H9 (cell line): ENCODE data around the gene SUGT1. TPM values are rescaled to one million over a fixed set of nuclear protein-coding genes. Genes with fewer than 3 reads are reported as not detected.

Experiments
- DNase-seq: peaks from one replicate; pipeline ENCODE4 v3.0.0-alpha.2; 2017
- H2AFZ ChIP-seq: one replicate; pipeline ENCODE4 v1.6.1; 2013; ENCODE audit warnings: mild to moderate bottlenecking, low read length, control low read depth, moderate library complexity
- H2AK5ac ChIP-seq: 2 replicates; pipeline ENCODE4 v1.6.1; 2013; ENCODE audit warnings: low read length, control low read depth, mixed read lengths; ENCODE audit not compliant: insufficient read length
- H2BK120ac ChIP-seq: one replicate; pipeline ENCODE4 v1.6.1; 2013; ENCODE audit warnings: low read depth, mild to moderate bottlenecking, low read length, control low read depth, inconsistent platforms; ENCODE audit not compliant: poor library complexity, severe bottlenecking
- H2BK12ac ChIP-seq: 2 replicates; pipeline ENCODE4 v1.6.1; 2013; ENCODE audit warnings: low read length, control low read depth, mixed read lengths, low read depth; ENCODE audit not compliant: insufficient read length
- H2BK15ac ChIP-seq: 2 replicates; pipeline ENCODE4 v1.6.1; 2013; ENCODE audit warnings: low read depth, low read length, control low read depth
- H2BK20ac ChIP-seq: one replicate; pipeline ENCODE4 v1.6.1; 2013; ENCODE audit warnings: low read depth, mild to moderate bottlenecking, low read length, control low read depth, inconsistent platforms; ENCODE audit not compliant: poor library complexity, severe bottlenecking
- H2BK5ac ChIP-seq: 2 replicates; pipeline ENCODE4 v1.6.1; 2013; ENCODE audit warnings: low read length, control low read depth, mixed read lengths; ENCODE audit not compliant: insufficient read length
- H3K14ac ChIP-seq: 2 replicates; pipeline ENCODE4 v1.6.1; 2013; ENCODE audit warnings: low read length, control low read depth; ENCODE audit not compliant: insufficient read depth
- H3K18ac ChIP-seq: 2 replicates; pipeline ENCODE4 v1.6.1; 2013; ENCODE audit warnings: low read depth, mild to moderate bottlenecking, mixed read lengths, low read length, control low read depth; ENCODE audit not compliant: insufficient read length
- H3K23ac ChIP-seq: 2 replicates; pipeline ENCODE4 v1.6.1; 2013; ENCODE audit warnings: low read length, control low read depth, mixed read lengths, low read depth; ENCODE audit not compliant: insufficient read length
- H3K23me2 ChIP-seq: 2 replicates; pipeline ENCODE4 v1.6.1; 2013; ENCODE audit warnings: low read depth, mild to moderate bottlenecking, mixed read lengths, low read length, control low read depth; ENCODE audit not compliant: insufficient read length, poor library complexity, severe bottlenecking
- H3K27ac ChIP-seq: 2 replicates; pipeline ENCODE4 v1.5.1; 2013; ENCODE audit warnings: low read length, control low read depth, mixed read lengths, low read depth; ENCODE audit not compliant: insufficient read length
- H3K27me3 ChIP-seq: 2 replicates; pipeline ENCODE4 v1.6.1; 2013; ENCODE audit warnings: low read length, control low read depth, inconsistent platforms; ENCODE audit not compliant: insufficient read depth
- H3K4ac ChIP-seq: 2 replicates; pipeline ENCODE4 v1.6.1; 2013; ENCODE audit warnings: low read depth, mild to moderate bottlenecking, control low read depth, inconsistent platforms, low read length, moderate library complexity
- H3K4me1 ChIP-seq: 2 replicates; pipeline ENCODE4 v1.6.1; 2013; ENCODE audit warnings: low read length, control low read depth, inconsistent platforms; ENCODE audit not compliant: insufficient read depth
- H3K4me2 ChIP-seq: 2 replicates; pipeline ENCODE4 v1.6.1; 2013; ENCODE audit warnings: low read length, control low read depth, mixed read lengths; ENCODE audit not compliant: insufficient read length, insufficient read depth
- H3K56ac ChIP-seq: 2 replicates; pipeline ENCODE4 v1.6.1; 2013; ENCODE audit warnings: low read depth, mild to moderate bottlenecking, mixed read lengths, low read length, control low read depth; ENCODE audit not compliant: insufficient read length
- H3K79me1 ChIP-seq: 2 replicates; pipeline ENCODE4 v1.6.1; 2013; ENCODE audit warnings: low read depth, mild to moderate bottlenecking, moderate library complexity, low read length, control low read depth, inconsistent platforms; ENCODE audit not compliant: insufficient read depth, poor library complexity, severe bottlenecking
- H3K79me2 ChIP-seq: 2 replicates; pipeline ENCODE4 v1.6.1; 2013; ENCODE audit warnings: low read length, control low read depth, inconsistent platforms; ENCODE audit not compliant: insufficient read depth
- H3K9ac ChIP-seq: 2 replicates; pipeline ENCODE4 v1.6.1; 2013; ENCODE audit warnings: low read length, control low read depth, mixed read lengths; ENCODE audit not compliant: insufficient read length; ENCODE audit errors: extremely low read depth
- H3K9me3 ChIP-seq: one replicate; pipeline ENCODE4 v1.6.1; 2013; ENCODE audit warnings: low read depth, low read length, inconsistent platforms; ENCODE audit not compliant: control insufficient read depth
- H3T11ph ChIP-seq: one replicate; pipeline ENCODE4 v1.6.1; 2013; ENCODE audit warnings: mild to moderate bottlenecking, low read length, control low read depth, inconsistent platforms
- H4K20me1 ChIP-seq: one replicate; pipeline ENCODE4 v1.6.1; 2013; ENCODE audit not compliant: control insufficient read depth, insufficient read length, insufficient read depth
- H4K5ac ChIP-seq: 2 replicates; pipeline ENCODE4 v1.6.1; 2013; ENCODE audit warnings: low read depth, mild to moderate bottlenecking, mixed read lengths, low read length, control low read depth; ENCODE audit not compliant: insufficient read length
- H4K8ac ChIP-seq: replicated peaks from 2 replicates; pipeline ENCODE4 v1.6.1; 2013; ENCODE audit warnings: low read length, control low read depth, mixed read lengths, low read depth; ENCODE audit not compliant: insufficient read length
- H4K91ac ChIP-seq: 2 replicates; pipeline ENCODE4 v1.6.1; 2013; ENCODE audit warnings: low read depth, mild to moderate bottlenecking, moderate library complexity, mixed read lengths, low read length, control low read depth; ENCODE audit not compliant: insufficient read length
- H3K27ac Mint-ChIP-seq, 3 experiments: 2 replicates in 2 of 3; 3 replicates in 1 of 3; pipeline ENCODE4 v1.8.0; 2020 to 2021; ENCODE audit warnings: mixed read lengths in 3 of 3, mild to moderate bottlenecking in 1 of 3, moderate library complexity in 1 of 3
- H3K27me3 Mint-ChIP-seq: 2 replicates; pipeline ENCODE4 v1.8.0; 2021; ENCODE audit warnings: low read depth, mild to moderate bottlenecking, moderate library complexity, mixed read lengths
- H3K36me3 Mint-ChIP-seq, 3 experiments: 2 replicates in 2 of 3; 3 replicates in 1 of 3; pipeline ENCODE4 v1.8.0; 2020 to 2021; ENCODE audit warnings: low read depth in 3 of 3, mixed read lengths in 3 of 3; ENCODE audit not compliant: insufficient read depth in 1 of 3
- H3K4me1 Mint-ChIP-seq, 2 experiments: 2 replicates each; pipeline ENCODE4 v1.8.0; 2020; ENCODE audit warnings: mixed read lengths in 2 of 2
- H3K4me3 Mint-ChIP-seq, 2 experiments: 2 replicates in 1 of 2; 3 replicates in 1 of 2; pipeline ENCODE4 v1.8.0; 2020 to 2021; ENCODE audit warnings: mild to moderate bottlenecking in 2 of 2, mixed read lengths in 2 of 2, moderate library complexity in 1 of 2
- H3K9me3 Mint-ChIP-seq, 2 experiments: 2 replicates in 1 of 2; 3 replicates in 1 of 2; pipeline ENCODE4 v1.8.0; 2020; ENCODE audit warnings: mild to moderate bottlenecking in 2 of 2, mixed read lengths in 2 of 2, moderate library complexity in 1 of 2
- WGBS: extraction: QIAGEN DNeasy Blood & Tissue Kit; methylation state at CpG from one replicate; pipeline ENCODE4 v1.1.7; 2013; ENCODE audit warnings: missing lambda C conversion rate, low lambda C conversion rate, mixed read lengths; ENCODE audit not compliant: insufficient read length; ENCODE audit errors: extremely low coverage; 5-methylcytosine and 5-hydroxymethylcytosine counted together
- total RNA-seq: library from RNA; stranded (reverse); gene quantifications from 2 replicates; pipeline ENCODE4 v1.2.1, GENCODE V29; 2021
- TF ChIP-seq, protein P1 (sequence below): fragments of 200-600 bp; sonication (generic); conservative IDR thresholded peaks from 3 replicates; pipeline ENCODE4 v1.8.0; 2021; ENCODE audit warnings: antibody characterized with exemption, mild to moderate bottlenecking

Gene SUGT1
- total RNA-seq, 1 experiment from 2014 or later = 99.6 TPM

- no peak overlapping the region for H2AK5ac ChIP-seq
- H3K9ac ChIP-seq = no peak overlapping the region
- no peak for DNase-seq
- no peak overlapping the region for H3K14ac ChIP-seq
- H4K91ac ChIP-seq = no peak overlapping the region
- no peaks in the 10 kb centered on the region for H3K9me3 ChIP-seq
- H3K23me2 ChIP-seq = no peaks in the 10 kb centered on the region
- Mint-ChIP-seq H3K27me3 (no peaks in the 10 kb centered on the region), H3K4me1 (peaks cover 0 to under 1% of the 10 kb centered on the region in 2 experiments; a peak in 1 of 4 replicates), H3K9me3 (no peaks in the 10 kb centered on the region), H3K4me3 (no peak overlapping the region), H3K27ac (no peak overlapping the region), H3K36me3 (peaks cover 2 to 15% (median 9%) of the 10 kb centered on the region in 3 experiments; a peak in 4 of 7 replicates)
- no peak overlapping the region for H3K4ac ChIP-seq
- H2BK15ac ChIP-seq = no peak overlapping the region
- no peak overlapping the region for H2BK20ac ChIP-seq
- no peak overlapping the region for H3K18ac ChIP-seq
- no CpG with 5 or more reads among the region's 5 CpGs for WGBS
- H3K27ac ChIP-seq = no peak overlapping the region
- no peak overlapping the region for H3K56ac ChIP-seq
- no peak overlapping the region for H3T11ph ChIP-seq
- H4K5ac ChIP-seq = no peak overlapping the region
- no peaks in the 10 kb centered on the region for H3K79me1 ChIP-seq
- H3K27me3 ChIP-seq = no peaks in the 10 kb centered on the region
- no peaks in the 10 kb centered on the region for H4K20me1 ChIP-seq
- no peaks in the 10 kb centered on the region for H3K4me1 ChIP-seq
- TF ChIP-seq, protein P1, sequence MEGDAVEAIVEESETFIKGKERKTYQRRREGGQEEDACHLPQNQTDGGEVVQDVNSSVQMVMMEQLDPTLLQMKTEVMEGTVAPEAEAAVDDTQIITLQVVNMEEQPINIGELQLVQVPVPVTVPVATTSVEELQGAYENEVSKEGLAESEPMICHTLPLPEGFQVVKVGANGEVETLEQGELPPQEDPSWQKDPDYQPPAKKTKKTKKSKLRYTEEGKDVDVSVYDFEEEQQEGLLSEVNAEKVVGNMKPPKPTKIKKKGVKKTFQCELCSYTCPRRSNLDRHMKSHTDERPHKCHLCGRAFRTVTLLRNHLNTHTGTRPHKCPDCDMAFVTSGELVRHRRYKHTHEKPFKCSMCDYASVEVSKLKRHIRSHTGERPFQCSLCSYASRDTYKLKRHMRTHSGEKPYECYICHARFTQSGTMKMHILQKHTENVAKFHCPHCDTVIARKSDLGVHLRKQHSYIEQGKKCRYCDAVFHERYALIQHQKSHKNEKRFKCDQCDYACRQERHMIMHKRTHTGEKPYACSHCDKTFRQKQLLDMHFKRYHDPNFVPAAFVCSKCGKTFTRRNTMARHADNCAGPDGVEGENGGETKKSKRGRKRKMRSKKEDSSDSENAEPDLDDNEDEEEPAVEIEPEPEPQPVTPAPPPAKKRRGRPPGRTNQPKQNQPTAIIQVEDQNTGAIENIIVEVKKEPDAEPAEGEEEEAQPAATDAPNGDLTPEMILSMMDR = no peak
- H2BK5ac ChIP-seq = no peak overlapping the region
- no peak overlapping the region for H2BK12ac ChIP-seq
- no peak overlapping the region for H4K8ac ChIP-seq
- H2BK120ac ChIP-seq = no peak overlapping the region
- no peak overlapping the region for H3K4me2 ChIP-seq
- H3K79me2 ChIP-seq = no peaks in the 10 kb centered on the region
- H3K23ac ChIP-seq = no peak overlapping the region
- H2AFZ ChIP-seq = no peak overlapping the region
These were observed 43.9 kb downstream of the SUGT1 start for GRCh38 chr13:52696566-52696965.
